Stimulated activated CD4-positive, alpha-beta T cell treated with anti-CD3 and anti-CD28 coated beads, Interleukin-15, amount 100 ng/mL, for 48 hours (primary cell): ENCODE data around the gene SLC38A6.
"Not testable (repeated sequence)": the region's sequence is repeated elsewhere in the genome, so short reads cannot be mapped to it uniquely, and the experiment has no call there.

Experiments
- DNase-seq, 2 donors: peaks; one replicate each; pipeline ENCODE4 v3.0.0-alpha.2; 2020; ENCODE audit warnings: low read depth in 2 of 2

The SLC38A6 gene

DNA sequence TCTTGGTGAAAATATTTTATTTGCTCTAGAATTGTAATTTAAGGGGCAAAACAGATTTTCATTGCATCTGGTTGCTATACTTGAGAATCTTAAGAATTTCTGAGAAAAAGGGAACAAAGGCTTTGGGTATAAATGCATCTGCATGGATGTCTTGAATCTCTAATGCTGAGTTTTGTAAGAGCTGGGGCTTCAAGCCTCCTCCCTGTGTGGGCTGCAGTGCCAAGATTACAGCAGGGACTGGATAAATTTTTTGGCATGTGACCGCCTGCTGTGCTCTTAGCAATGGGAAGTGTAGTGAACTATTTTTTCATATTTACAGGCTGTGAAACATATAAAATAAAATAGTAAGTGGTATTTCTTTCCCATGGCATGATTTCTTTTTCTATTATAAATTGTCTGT is 70.0 kb downstream of the SLC38A6 start:
- DNase-seq: no peak

DNA sequence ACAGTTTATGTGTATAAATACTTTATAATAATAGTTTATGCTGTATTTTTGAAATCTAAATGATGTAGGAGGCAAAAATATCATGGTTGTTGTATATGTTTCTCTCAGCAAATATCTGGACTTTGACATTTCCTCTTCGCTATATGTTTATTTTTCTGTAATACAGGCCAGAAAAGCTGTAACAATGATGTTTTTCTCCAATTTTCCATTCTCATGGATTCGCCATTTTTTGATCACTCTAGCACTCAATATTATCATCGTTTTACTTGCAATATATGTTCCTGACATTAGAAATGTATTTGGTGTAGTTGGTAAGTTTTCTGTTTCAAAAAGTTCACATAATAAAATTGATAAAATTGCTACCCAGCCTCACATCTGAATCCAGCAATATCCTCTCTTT is 70.6 kb downstream of the SLC38A6 start:
- no peak for DNase-seq

DNA sequence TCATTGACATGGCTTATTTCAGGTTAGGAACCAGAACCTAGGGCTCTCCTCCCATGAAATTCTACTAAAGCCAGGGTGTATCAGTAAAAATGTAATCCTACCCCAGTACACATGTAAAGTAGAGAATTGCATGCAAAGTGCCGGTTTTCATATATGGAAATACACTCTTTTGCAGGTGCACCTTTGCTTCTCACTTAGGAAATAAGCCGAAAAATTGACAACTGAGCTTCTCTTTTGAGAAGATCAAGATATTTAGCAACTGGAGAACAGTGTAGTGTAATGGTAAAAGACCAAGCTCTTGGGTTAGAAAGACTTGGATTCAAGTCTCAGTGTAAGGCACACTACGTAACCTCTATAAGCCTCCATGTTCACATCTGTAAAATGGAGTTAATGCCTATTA is 82.4 kb downstream of the SLC38A6 start:
- DNase-seq: no peak

DNA sequence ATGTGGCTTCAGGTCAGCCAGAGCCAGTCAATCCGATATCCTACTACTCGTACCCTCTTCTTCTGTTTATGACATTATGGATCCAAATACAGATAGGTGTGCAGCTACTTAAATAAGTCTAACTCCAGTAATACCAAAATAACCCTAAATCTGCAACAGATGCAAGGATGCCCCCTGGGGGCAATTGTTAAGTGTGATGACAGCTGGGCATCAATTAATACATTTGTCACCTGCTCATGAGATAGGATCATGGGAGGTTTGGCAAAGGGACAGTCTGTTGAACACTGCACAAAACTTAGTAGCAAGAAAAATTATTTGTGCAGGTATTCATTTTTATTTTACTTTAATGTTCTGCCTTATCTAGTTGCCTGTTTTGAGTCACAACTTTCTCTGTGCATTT is 83.2 kb downstream of the SLC38A6 start:
- no peak for DNase-seq

DNA sequence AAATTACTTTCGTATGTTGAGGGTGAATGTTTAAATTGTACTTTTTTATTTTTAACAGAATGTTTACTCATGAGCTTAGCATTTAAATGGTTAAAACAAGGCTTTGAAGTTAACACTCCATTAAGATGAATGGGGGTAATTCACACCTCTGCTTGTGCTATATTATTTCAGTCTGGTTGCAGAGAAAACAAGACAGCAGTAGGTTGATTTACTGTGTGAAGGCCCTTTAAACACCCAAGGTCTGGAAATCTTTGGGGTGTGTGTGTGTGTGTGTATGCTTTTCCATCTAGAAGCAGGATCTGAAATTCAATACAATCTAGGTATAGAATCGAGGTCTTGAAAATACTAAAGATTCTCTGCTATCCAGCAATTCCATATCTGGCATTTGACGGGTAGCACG is 83.8 kb downstream of the SLC38A6 start:
- no peak for DNase-seq

DNA sequence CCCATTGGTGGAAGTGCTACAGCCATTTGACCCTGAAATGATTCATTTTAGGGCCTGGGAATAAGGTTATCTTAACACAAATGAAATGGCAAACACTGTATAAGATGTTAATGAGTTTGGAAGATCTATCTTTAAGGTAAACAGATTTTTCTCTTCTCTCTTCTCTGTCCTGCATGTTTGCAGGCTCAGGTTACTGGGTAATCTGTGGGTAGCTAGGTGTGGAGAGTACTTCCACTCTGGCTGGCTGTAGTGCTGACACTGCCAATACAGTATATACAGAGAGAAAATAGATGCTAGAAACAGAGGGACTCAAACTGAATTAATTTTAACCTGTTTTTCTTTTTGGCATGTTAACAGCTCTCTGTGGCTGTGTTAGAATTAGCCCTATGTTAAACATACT is 84.6 kb downstream of the SLC38A6 start:
- DNase-seq: no peak

DNA sequence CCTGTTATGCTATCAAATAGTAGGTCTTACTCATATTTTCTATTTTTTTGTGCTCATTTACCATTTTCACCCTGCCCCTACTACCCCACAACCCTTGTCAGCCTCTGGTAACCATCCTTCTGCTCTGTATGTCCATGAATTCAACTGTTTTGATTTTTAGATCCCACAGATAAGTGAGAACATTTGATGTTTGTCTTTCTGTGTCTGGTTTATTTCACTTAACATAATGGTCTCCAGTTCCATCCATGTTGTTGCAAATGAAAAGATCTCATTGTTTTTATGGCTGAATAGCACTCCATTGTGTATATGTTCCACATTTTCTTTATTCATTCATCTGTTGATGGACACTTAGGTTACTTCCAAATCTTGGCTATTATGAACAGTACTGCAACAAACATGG is 91.4 kb downstream of the SLC38A6 start:
- not testable (repeated sequence) for DNase-seq

DNA sequence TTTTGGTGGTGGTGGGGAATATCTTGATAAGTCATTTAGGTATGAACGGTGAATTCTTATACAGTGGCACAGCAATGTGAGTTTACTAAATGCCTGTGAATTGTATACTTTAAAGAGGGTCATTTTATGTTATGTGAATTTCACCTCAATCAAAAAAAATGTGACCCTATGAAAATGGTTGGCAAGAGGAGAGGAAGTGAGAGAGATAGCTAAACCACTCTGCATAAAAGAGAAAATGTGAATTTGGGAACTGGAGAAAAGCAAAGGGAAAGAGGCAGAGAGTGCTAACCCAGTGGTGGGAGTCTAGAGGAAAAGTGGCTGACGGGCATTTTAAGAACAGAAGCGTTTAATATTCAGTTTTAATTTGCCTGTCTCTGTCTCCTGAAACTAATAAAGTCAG is 93.8 kb downstream of the SLC38A6 start:
- DNase-seq: no peak

DNA sequence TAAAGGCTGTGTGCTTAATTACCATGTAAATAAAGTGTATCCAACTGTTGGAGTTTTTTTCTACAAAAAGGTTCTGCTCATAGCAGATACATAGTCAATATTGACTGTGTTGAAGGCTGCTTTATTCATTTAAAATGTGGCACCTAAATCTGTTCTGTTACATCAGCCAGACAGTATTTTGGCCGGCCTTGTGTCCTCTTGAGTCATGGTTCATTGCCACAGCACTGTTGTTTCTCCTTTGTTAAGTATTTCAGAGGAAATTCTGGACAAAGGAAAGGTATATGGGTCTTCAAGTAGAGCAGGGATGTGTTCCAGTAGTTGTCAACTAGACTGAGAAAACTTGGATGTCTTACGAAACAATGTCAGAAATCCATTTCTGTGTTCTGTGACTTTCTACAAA is 95.5 kb downstream of the SLC38A6 start:
- DNase-seq: no peak

DNA sequence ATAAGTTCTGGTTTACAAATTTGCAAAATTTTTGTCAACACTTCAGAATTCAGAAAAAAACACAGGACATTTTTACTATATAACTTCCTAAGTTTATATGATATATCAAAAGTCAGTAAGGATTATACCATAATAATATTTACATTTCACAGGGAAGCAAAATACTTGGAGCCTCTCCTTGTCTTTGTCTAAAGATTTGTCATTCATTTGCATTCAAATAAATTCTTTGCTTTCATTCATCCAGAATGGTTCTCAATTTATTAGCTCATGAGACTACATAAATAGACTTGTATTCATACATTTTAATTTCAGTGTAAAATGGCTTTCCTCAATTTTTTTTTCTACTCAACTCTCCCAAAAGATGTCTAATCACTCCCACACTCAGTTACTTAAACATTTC is 96.4 kb downstream of the SLC38A6 start:
- DNase-seq: no peak

DNA sequence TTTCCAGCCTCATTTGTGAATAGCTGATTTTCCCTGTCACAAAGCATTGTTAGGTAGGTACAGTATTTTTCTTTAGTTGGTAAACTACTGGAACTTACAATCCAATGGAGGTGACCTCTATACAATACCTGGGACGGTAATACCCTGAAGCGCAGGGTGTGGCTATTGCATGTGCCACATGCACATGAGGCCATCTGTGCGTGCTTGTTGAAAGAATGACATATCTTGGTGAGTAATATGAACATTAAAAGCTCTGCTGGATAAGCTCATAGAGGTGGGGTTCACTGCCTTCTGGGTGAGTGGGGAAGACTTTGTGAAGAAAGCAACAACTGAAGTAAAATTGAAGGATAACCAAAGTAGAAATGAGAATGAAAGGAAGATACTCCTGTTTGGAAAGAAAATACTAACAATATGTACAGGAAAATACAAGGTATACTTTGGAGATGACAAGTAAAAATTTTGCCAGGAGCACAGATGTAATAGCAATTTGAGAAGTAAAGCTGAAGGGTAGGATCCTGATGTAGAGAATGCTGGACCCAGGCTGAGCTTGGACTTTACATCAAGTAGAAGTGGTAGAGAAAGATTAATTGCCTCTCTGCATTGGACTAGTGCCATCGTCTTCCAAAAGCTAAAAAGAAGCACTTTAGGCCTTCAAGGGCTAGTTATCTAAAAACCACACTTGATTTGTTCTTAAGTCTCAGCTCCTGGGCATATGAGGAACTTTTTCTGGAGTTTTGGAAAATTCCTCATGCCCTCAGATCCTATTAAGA is 97.1 kb downstream of the SLC38A6 start:
- DNase-seq: no peak

DNA sequence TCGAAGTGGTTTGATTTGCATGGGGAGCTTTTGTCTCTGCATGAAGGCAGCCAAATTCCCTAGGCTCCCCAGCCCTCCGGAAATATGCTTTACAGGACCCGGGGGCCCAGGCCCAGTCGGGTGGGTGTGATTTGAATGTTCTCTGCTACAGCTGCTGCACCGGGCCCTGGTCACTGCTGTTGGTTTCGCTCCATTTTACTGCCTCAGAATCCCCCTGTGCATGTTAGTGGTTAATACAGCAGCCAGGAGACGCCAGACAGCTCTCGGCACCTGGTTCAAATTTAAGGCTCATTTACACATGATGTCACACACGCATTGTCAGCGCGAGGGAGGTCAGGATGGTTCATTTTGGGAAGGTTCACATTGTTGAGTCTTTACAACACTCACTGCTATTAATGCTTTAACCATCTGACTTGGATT is 99.6 kb downstream of the SLC38A6 start:
- DNase-seq: no peak

DNA sequence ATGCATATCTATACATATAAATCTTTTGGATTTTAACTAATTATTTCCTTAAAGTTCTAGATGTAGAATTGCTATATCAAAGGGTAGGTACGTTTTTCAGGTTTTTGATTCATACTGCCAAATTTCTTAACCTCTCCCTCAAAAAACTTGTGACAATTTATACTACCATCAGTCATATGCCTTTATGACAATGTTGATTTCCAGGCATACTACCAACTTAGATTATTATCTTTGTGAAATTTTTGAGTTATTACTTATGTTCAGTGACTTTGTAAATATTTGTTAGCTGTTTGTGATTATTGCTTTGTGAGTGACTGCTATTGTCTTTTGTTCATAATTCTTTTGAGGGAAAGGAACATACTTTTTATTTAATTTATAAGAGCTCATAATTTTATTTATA is 107.0 kb downstream of the SLC38A6 start:
- DNase-seq: no peak

DNA sequence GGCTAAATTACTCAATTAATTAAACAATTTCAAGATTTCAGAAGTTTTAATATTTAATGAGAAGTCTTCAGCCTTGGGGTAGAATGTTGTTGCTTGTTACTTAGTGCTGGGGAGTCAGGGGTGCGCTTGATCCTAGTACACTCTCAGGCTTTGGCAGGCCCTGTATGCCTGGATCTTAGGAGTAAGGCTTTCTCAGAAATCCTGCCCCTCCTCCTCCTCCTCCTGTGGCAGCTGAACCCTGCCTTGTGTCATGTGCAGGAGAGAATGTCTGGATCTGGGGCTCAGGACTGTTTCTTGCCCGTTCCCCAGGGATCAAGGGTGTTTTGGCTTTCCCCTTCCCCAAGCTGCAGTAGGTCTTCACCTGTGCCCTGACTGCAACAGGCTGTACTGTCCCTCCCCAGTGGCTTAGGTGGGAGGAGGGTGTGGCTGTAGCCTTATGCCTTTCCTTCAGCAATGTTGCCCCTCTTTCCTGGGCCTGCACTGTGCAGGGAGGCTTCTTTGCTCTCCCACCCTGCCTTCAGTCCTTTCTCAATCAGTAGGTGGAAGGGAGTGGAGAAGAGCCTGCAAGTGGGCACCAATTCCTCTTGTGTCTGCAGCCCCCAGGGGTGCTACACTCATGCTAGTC is 108.2 kb downstream of the SLC38A6 start:
- DNase-seq: no peak

DNA sequence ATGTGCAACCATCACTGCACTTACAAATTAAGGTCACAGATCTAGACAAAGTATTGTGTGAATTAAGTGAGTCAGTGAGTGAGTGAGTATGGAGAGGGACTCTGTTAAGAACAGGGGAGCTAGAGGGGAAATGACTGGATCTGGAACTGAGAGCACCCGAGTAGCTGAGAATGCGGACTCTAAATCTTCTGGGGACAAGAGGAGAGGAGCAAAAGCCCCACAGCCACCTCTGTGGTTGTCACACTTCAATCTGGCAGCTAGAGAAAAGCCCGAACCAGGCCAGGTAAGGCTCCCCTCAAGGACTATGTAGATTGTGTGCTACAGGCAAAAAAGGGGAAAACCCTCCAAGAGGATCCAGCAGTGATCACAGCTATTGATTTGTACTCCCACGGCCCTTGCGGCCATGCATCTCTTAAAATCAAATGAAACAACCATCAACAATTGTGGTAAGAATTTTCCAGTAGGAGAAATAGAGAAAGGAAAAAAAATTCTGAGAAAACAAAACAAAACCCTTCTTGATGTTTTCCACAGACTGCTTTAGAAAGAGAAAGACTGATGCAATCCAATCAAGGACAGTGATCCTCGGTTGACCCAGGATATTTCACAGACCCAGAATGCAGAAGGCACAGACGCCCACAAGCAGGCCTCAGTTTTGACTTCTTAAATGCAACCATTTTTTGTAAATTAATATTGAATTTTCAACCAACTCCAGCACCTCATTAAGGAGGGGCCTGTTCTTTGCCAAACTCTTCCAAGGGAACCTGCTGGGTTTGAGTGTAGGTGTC is 109.6 kb downstream of the SLC38A6 start:
- DNase-seq: peak in 1 of 2 donors; percentile 10

DNA sequence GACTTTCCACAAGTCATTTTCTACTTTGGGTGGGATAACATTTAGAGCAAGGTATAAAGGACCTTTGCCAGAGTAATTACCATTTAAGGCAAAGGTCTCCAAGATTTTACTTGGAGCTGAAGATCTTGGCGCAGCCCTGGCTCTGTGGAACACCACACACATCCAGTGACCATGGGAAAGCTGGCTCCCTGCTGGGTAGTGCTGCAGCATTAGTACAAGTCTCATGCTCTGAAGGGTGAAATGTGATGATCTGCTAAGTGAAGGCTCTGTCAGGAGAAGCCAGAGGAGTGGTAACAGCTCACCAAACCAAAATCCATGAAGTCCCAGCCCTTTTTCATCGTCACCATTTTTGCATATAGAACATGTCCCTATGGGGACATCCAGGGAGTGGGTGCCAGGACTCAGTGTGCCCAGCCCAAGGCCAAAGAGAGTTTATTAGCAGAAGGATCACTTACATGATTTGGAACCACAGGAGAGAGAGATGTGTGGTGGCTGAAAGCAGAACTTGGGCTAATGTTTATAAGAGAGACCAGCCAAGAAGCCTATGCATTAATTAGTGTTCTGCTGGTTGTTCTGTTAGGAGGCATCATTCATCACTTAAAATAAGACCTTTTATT is 110.7 kb downstream of the SLC38A6 start:
- DNase-seq: no peak

DNA sequence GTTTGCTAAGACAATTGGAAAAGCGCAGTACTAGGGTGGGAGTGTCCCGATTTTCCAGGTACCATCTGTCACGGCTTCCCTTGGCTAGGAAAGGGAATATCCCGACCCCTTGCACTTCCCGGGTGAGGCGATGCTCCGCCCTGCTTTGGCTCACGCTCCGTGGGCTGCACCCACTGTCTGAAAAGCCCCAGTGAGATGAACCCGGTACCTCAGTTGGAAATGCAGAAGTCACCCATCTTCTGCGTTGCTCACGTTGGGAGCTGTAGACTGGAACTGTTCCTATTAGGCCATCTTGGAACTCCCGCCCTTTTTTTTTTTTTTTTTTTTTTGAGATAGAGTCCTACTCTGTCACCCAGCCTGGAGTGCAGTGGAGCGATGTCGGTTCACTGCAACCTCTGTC is 117.1 kb downstream of the SLC38A6 start:
- not testable (repeated sequence) for DNase-seq

DNA sequence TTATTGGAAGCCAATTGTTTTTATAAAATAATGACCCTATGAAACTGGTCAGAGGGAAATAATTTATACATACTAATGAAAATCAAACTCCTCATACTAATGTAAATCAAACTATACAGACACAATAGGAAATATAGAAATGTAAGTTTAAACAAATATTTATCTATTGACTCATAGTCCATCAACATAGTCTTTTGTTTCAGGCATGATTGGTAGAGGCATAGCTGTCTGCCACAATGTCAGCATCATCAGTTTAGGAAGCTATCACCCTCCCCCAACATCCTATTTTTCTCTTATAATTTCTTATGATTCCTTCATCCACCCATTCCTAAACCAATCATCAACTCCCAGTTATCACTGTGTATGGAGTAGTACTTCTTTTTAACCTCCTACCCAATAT is 117.7 kb downstream of the SLC38A6 start:
- DNase-seq: no peak

DNA sequence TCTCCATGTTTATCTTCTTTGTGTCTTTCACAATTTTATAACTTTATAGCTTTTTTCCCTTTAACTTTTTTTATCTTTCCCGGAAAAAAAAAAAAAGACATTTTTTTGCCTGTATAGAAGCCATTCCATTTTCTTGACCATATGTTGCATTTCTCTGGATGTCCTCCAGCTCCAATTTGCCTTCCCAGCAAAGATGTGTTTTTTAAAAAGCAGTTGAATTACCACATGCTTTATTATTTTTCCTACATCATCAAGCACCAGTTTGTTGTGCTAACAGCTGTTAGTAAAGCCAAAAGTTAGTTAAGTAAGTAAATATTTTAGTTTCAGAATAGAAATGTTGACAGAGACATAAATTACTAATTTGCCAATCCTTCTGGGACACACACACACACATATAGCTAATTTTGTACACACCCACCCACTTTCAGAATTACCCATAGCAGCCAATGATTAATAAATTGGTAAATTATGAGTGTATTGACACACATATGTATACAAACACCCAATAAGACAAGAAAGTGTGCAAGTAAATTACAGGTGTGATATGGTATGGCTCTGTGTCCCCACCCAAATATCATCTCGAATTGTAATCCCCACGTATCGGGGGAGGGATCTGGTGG is 118.3 kb downstream of the SLC38A6 start:
- no peak for DNase-seq

DNA sequence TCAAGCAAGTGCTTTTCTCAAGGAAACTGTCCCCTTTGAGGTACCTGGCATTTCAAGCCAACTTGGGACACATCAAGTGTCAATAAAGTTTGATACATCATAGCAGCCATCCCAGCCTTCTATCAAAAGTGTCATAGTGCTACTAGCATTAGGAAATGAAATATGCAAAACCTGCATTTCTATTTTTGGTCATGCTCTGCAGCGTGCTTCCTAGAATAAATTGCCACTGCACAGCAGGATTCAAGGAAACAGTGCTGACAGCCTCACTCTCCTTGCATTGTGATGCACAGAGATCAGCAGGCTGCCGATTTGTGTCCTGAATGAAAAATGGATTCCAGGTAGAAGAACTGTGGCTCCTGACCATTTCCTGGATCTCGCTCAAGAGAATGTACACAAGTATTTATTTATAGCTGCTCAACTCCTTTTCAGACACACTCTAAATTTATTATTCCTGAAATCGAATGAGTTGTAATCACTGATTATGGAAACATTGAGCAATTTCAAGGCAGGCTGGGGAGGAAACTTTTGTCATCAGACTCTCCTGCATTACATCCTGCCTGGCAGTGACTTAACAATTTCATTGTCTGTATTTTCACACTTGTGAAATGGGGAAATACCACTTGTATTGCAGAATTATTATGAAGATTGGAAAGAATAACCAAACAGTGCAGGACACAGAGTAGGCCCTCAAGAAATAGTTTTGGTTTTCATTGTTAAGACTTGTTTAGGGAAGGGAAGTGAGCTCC is 120.9 kb downstream of the SLC38A6 start:
- no peak for DNase-seq
